ENCODE results near the gene CAMTA1.

DNA sequence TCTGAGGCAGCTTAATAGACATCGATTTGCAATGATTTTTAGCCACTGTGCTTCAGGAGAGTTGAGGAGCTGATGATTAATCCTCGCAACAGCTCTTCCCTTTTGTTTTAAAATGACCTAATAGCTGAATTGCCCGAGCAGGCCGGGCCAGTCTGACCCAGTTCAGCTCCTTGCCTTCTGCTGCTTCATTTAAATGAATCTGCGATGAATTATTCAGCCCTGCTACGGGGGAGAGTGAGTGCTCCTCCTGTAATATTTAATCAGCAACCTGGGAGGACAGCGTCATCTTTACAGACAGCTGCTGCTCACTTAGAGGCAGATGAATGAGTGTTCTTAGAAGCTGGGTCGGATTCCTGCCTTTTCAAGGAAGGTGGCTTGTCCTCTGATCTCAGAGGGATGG lies 325.1 kb downstream of the CAMTA1 start:
- TF ChIP-seq, protein P1, sequence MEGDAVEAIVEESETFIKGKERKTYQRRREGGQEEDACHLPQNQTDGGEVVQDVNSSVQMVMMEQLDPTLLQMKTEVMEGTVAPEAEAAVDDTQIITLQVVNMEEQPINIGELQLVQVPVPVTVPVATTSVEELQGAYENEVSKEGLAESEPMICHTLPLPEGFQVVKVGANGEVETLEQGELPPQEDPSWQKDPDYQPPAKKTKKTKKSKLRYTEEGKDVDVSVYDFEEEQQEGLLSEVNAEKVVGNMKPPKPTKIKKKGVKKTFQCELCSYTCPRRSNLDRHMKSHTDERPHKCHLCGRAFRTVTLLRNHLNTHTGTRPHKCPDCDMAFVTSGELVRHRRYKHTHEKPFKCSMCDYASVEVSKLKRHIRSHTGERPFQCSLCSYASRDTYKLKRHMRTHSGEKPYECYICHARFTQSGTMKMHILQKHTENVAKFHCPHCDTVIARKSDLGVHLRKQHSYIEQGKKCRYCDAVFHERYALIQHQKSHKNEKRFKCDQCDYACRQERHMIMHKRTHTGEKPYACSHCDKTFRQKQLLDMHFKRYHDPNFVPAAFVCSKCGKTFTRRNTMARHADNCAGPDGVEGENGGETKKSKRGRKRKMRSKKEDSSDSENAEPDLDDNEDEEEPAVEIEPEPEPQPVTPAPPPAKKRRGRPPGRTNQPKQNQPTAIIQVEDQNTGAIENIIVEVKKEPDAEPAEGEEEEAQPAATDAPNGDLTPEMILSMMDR (IDR thresholded peaks at IDR 0.05; ENCODE audit: low read depth, low read length, missing input control) = no peak
- TF ChIP-seq, protein P2, sequence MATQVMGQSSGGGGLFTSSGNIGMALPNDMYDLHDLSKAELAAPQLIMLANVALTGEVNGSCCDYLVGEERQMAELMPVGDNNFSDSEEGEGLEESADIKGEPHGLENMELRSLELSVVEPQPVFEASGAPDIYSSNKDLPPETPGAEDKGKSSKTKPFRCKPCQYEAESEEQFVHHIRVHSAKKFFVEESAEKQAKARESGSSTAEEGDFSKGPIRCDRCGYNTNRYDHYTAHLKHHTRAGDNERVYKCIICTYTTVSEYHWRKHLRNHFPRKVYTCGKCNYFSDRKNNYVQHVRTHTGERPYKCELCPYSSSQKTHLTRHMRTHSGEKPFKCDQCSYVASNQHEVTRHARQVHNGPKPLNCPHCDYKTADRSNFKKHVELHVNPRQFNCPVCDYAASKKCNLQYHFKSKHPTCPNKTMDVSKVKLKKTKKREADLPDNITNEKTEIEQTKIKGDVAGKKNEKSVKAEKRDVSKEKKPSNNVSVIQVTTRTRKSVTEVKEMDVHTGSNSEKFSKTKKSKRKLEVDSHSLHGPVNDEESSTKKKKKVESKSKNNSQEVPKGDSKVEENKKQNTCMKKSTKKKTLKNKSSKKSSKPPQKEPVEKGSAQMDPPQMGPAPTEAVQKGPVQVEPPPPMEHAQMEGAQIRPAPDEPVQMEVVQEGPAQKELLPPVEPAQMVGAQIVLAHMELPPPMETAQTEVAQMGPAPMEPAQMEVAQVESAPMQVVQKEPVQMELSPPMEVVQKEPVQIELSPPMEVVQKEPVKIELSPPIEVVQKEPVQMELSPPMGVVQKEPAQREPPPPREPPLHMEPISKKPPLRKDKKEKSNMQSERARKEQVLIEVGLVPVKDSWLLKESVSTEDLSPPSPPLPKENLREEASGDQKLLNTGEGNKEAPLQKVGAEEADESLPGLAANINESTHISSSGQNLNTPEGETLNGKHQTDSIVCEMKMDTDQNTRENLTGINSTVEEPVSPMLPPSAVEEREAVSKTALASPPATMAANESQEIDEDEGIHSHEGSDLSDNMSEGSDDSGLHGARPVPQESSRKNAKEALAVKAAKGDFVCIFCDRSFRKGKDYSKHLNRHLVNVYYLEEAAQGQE (IDR thresholded peaks at IDR 0.05) = no peak
- no peak for TF ChIP-seq TAF1 (conservative IDR thresholded peaks at IDR 0.05)
- TF ChIP-seq, protein P3, sequence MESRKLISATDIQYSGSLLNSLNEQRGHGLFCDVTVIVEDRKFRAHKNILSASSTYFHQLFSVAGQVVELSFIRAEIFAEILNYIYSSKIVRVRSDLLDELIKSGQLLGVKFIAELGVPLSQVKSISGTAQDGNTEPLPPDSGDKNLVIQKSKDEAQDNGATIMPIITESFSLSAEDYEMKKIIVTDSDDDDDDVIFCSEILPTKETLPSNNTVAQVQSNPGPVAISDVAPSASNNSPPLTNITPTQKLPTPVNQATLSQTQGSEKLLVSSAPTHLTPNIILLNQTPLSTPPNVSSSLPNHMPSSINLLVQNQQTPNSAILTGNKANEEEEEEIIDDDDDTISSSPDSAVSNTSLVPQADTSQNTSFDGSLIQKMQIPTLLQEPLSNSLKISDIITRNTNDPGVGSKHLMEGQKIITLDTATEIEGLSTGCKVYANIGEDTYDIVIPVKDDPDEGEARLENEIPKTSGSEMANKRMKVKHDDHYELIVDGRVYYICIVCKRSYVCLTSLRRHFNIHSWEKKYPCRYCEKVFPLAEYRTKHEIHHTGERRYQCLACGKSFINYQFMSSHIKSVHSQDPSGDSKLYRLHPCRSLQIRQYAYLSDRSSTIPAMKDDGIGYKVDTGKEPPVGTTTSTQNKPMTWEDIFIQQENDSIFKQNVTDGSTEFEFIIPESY (IDR thresholded peaks at IDR 0.05) = no peak
- TF ChIP-seq, protein P4, sequence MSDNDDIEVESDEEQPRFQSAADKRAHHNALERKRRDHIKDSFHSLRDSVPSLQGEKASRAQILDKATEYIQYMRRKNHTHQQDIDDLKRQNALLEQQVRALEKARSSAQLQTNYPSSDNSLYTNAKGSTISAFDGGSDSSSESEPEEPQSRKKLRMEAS (IDR thresholded peaks at IDR 0.05) = no peak
- no peak for TF ChIP-seq SP1 (IDR thresholded peaks at IDR 0.05)
- TF ChIP-seq YY1 (IDR thresholded peaks at IDR 0.05) = no peak
- no peak for TF ChIP-seq GABPA (IDR thresholded peaks at IDR 0.05 in 1 of 2, conservative IDR thresholded peaks at IDR 0.05 in 1 of 2)
- TF ChIP-seq FOXA1 (IDR thresholded peaks at IDR 0.05) = no peak
- no peak for TF ChIP-seq HNF4A (conservative IDR thresholded peaks at IDR 0.05)
- TF ChIP-seq EGR1 (IDR thresholded peaks at IDR 0.05; ENCODE audit: low read depth in 2 of 2) = no peak

Measured in liver (tissue), 3 donors.